ENCODE data around the gene STK32B.

STK32B gene

DNA sequence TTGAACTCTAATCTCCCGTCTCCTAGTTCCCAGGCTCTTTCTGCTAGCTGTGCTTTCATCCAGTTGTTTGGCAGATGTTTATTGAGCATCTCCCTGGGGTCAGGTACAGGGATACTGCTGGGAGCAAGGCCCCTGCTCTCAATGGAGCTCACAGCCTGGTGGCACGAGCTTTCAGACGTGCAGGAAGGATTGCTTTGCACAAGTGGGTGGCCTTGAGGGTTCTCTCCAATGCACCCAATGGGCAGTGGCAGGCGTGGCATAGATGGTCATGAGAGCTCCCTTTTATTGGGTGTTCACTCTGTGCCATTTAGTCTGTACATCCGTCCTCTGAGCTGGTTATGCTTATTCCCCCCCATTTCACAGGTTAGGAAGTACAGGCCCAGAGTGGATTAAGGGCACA, 421.8 kb downstream of the STK32B start:
- Histone ChIP-seq H3K9ac (ENCODE audit: low read length in 2 of 2) (no peak overlapping the region), H3K27ac (ENCODE audit: low read length) (no peak overlapping the region), H3K4me1 (ENCODE audit: control insufficient read depth, insufficient read depth, low read length) (no peaks in the 10 kb centered on the region), H3K27me3 (ENCODE audit: control insufficient read depth in 1 of 2, insufficient read depth in 2 of 2, low read length in 2 of 2) (no peaks in the 10 kb centered on the region), H3K4me3 (ENCODE audit: low read length in 2 of 2) (no peak overlapping the region), H3K36me3 (ENCODE audit: control insufficient read depth in 2 of 2, insufficient read depth in 2 of 2, low read length in 2 of 2) (no peaks in the 10 kb centered on the region), H3K9me3 (ENCODE audit: control insufficient read depth in 2 of 2, low read length in 2 of 2) (peaks cover 0 to 2% of the 10 kb centered on the region in 2 donors)

DNA sequence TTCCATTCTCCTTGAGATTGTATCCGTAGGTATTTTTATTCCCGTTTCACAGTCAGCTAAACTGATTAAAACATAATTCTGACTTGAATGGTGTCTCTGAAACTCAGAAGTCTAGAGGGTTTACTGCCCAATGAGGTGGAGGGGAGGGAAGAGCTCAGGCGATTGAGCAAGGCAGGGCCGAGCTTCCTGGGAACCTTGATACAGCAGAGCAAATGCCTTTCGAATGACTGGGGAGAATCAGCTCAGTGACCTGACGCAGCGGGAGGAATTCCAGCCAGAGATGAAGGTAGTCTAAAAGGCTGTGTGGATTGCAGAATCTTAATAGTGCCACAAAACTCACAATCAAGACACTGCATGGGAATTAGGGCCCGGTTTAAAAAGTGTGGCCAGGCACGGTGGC, 423.5 kb downstream of the STK32B start:
- H3K27me3 ChIP-seq (ENCODE audit: control insufficient read depth in 1 of 2, insufficient read depth in 2 of 2, low read length in 2 of 2) = no peaks in the 10 kb centered on the region
- no peak overlapping the region for H3K9ac ChIP-seq (ENCODE audit: low read length in 2 of 2)
- H3K4me1 ChIP-seq (ENCODE audit: control insufficient read depth, insufficient read depth, low read length) = no peaks in the 10 kb centered on the region
- H3K9me3 ChIP-seq (ENCODE audit: control insufficient read depth in 2 of 2, low read length in 2 of 2) = peaks cover 0 to 2% of the 10 kb centered on the region in 2 donors
- H3K4me3 ChIP-seq (ENCODE audit: low read length in 2 of 2) = no peak overlapping the region
- no peaks in the 10 kb centered on the region for H3K36me3 ChIP-seq (ENCODE audit: control insufficient read depth in 2 of 2, insufficient read depth in 2 of 2, low read length in 2 of 2)
- H3K27ac ChIP-seq (ENCODE audit: low read length) = no peak overlapping the region

DNA sequence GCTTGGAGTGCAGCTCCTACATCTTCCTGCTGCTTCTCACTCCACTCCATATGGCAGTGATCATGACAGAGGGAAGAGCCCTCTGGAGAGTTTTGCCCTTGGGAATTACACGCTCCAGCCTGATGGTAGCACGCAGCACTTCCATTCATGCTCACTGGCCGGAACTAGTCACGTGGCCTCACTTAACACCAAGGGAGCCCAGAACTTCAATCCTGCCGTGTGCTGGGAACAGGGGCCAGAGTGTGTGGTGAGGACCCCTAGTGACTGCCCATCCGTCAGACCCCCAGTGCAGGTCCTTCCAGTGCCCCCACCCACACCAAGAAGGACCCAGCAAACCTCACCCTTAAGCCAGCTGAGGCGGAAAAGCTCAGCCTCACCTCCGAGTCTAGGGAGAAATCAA, 426.3 kb downstream of the STK32B start:
- H3K9ac ChIP-seq (ENCODE audit: low read length in 2 of 2) = no peak overlapping the region
- no peaks in the 10 kb centered on the region for H3K27me3 ChIP-seq (ENCODE audit: control insufficient read depth in 1 of 2, insufficient read depth in 2 of 2, low read length in 2 of 2)
- peaks cover 0 to 6% of the 10 kb centered on the region in 2 donors for H3K9me3 ChIP-seq (ENCODE audit: control insufficient read depth in 2 of 2, low read length in 2 of 2)
- H3K27ac ChIP-seq (ENCODE audit: low read length) = no peak overlapping the region
- H3K4me3 ChIP-seq (ENCODE audit: low read length in 2 of 2) = no peak overlapping the region
- H3K4me1 ChIP-seq (ENCODE audit: control insufficient read depth, insufficient read depth, low read length) = no peaks in the 10 kb centered on the region
- H3K36me3 ChIP-seq (ENCODE audit: control insufficient read depth in 2 of 2, insufficient read depth in 2 of 2, low read length in 2 of 2) = no peaks in the 10 kb centered on the region

DNA sequence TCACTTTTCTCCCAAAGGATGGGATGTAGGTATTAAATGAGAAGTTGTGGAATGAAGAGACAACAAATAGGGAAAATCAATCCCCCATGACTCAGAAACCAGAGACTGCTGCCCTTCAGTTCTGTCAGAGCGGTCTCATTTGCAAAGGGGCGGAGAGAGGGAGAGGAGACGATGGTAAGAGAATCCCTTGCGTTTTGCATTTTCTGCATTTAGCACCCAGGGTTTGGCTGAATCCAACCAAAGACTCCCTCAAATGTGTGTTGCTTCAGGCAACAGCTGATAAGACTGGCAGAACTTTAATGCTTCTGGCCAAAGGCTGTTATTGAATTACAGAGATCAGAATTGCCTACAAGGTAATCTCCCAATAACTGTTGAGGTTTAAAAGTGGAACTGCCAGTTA, 426.9 kb downstream of the STK32B start:
- H3K4me3 ChIP-seq (ENCODE audit: low read length in 2 of 2) = no peak overlapping the region
- no peak overlapping the region for H3K27ac ChIP-seq (ENCODE audit: low read length)
- H3K36me3 ChIP-seq (ENCODE audit: control insufficient read depth in 2 of 2, insufficient read depth in 2 of 2, low read length in 2 of 2) = no peaks in the 10 kb centered on the region
- H3K9me3 ChIP-seq (ENCODE audit: control insufficient read depth in 2 of 2, low read length in 2 of 2) = peaks cover 0 to 6% of the 10 kb centered on the region in 2 donors
- no peaks in the 10 kb centered on the region for H3K4me1 ChIP-seq (ENCODE audit: control insufficient read depth, insufficient read depth, low read length)
- no peak overlapping the region for H3K9ac ChIP-seq (ENCODE audit: low read length in 2 of 2)
- no peaks in the 10 kb centered on the region for H3K27me3 ChIP-seq (ENCODE audit: control insufficient read depth in 1 of 2, insufficient read depth in 2 of 2, low read length in 2 of 2)

DNA sequence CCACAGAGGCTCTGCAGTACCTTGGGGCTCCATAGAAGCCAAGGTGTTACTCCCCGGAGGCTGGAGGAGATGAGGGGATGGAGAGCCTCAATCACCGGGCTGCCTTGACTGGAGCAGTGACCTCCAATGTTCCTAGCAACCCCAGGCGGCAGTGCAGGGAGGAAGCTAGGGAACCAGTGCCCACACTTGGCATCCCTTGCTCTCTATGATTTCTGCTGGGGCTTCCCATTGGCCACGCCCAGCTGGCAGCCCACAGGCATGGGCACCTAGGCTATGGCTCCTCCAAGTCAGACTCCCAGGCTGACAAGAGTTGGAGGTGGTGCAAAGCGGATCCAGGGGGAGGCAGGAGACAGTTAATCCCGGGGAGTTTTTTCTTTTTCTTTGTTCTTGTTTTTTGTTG, 427.4 kb downstream of the STK32B start:
- Histone ChIP-seq H3K27me3 (ENCODE audit: control insufficient read depth in 1 of 2, insufficient read depth in 2 of 2, low read length in 2 of 2) (no peaks in the 10 kb centered on the region), H3K9me3 (ENCODE audit: control insufficient read depth in 2 of 2, low read length in 2 of 2) (peaks cover 0 to 6% of the 10 kb centered on the region in 2 donors), H3K4me1 (ENCODE audit: control insufficient read depth, insufficient read depth, low read length) (no peaks in the 10 kb centered on the region), H3K9ac (ENCODE audit: low read length in 2 of 2) (no peak overlapping the region), H3K4me3 (ENCODE audit: low read length in 2 of 2) (no peak overlapping the region), H3K36me3 (ENCODE audit: control insufficient read depth in 2 of 2, insufficient read depth in 2 of 2, low read length in 2 of 2) (no peaks in the 10 kb centered on the region), H3K27ac (ENCODE audit: low read length) (no peak overlapping the region)

DNA sequence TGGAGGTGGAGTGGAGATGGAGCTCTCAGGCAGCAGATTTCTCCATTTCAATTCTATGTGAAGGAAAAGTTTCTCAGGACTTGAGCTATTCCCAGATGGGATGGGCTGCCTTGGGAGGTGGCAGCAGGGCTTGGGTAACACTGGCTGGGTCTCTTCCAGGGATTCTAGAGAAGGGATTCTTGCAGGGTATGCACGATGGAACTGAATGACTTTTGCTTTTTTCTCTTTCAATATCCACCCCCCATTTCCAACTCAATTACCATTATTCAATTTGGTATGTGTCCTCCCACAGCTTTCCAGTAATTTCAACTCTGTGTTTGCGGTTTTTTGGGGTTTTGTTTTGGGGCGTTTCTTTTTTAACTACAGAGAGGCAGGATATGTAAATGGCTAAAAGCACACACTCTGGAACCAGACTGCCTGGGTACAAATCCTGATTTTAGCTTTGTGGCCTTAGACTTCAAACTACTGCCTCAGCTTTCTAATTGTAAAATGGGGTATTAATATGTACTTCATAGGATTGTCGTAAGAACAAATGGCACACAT, 428.3 kb downstream of the STK32B start:
- Histone ChIP-seq H3K4me3 (ENCODE audit: low read length in 2 of 2) (no peak overlapping the region), H3K36me3 (ENCODE audit: control insufficient read depth in 2 of 2, insufficient read depth in 2 of 2, low read length in 2 of 2) (no peaks in the 10 kb centered on the region), H3K4me1 (ENCODE audit: control insufficient read depth, insufficient read depth, low read length) (no peaks in the 10 kb centered on the region), H3K9ac (ENCODE audit: low read length in 2 of 2) (no peak overlapping the region), H3K27me3 (ENCODE audit: control insufficient read depth in 1 of 2, insufficient read depth in 2 of 2, low read length in 2 of 2) (no peaks in the 10 kb centered on the region), H3K9me3 (ENCODE audit: control insufficient read depth in 2 of 2, low read length in 2 of 2) (peaks cover 0 to 6% of the 10 kb centered on the region in 2 donors), H3K27ac (ENCODE audit: low read length) (no peak overlapping the region)

DNA sequence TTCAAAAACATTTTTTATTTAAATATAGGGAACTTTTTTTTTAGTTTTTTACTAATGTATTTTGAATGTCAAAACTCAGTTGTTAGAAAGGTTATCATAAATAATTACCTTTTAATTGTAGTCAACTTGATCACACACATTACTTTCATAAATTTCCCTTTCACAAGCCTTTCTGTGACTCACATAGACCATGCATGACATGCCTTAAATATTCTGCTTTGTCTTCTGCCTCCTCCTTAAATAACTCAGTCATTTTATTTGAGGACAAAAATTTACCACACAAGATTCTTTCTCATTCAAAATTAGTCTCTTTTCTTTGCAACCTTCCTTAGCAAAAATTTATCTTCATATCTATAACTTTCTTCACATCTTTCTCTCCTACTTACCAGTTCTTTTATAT, 437.1 kb downstream of the STK32B start:
- Histone ChIP-seq H3K9me3 (ENCODE audit: control insufficient read depth in 2 of 2, low read length in 2 of 2) (peaks cover 2 to 5% of the 10 kb centered on the region in 2 donors), H3K27me3 (ENCODE audit: control insufficient read depth in 1 of 2, insufficient read depth in 2 of 2, low read length in 2 of 2) (no peaks in the 10 kb centered on the region), H3K4me3 (ENCODE audit: low read length in 2 of 2) (no peak overlapping the region), H3K36me3 (ENCODE audit: control insufficient read depth in 2 of 2, insufficient read depth in 2 of 2, low read length in 2 of 2) (no peaks in the 10 kb centered on the region), H3K27ac (ENCODE audit: low read length) (no peak overlapping the region), H3K9ac (ENCODE audit: low read length in 2 of 2) (no peak overlapping the region), H3K4me1 (ENCODE audit: control insufficient read depth, insufficient read depth, low read length) (no peaks in the 10 kb centered on the region)

DNA sequence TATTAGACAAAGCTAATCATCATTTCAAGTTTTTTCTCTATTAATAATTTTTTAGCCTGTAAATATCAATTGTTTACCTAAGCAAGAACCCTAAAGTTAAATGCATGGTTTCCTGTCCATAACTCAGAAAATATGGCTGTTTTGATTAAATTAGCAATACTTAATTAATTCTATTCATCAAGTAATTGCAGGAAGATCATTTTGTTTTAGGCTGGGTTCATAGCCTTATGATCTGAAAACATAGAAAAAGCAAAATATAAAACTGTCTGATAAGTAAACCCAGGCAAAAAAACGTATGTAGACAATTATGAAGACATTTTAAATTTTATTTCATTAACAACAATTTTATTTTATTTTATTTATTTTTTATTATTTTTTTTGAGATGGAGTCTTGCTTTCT, 438.0 kb downstream of the STK32B start:
- Histone ChIP-seq H3K27me3 (ENCODE audit: control insufficient read depth in 1 of 2, insufficient read depth in 2 of 2, low read length in 2 of 2) (no peaks in the 10 kb centered on the region), H3K9ac (ENCODE audit: low read length in 2 of 2) (no peak overlapping the region), H3K27ac (ENCODE audit: low read length) (no peak overlapping the region), H3K36me3 (ENCODE audit: control insufficient read depth in 2 of 2, insufficient read depth in 2 of 2, low read length in 2 of 2) (no peaks in the 10 kb centered on the region), H3K9me3 (ENCODE audit: control insufficient read depth in 2 of 2, low read length in 2 of 2) (peaks cover 2 to 5% of the 10 kb centered on the region in 2 donors), H3K4me3 (ENCODE audit: low read length in 2 of 2) (no peak overlapping the region), H3K4me1 (ENCODE audit: control insufficient read depth, insufficient read depth, low read length) (no peaks in the 10 kb centered on the region)

DNA sequence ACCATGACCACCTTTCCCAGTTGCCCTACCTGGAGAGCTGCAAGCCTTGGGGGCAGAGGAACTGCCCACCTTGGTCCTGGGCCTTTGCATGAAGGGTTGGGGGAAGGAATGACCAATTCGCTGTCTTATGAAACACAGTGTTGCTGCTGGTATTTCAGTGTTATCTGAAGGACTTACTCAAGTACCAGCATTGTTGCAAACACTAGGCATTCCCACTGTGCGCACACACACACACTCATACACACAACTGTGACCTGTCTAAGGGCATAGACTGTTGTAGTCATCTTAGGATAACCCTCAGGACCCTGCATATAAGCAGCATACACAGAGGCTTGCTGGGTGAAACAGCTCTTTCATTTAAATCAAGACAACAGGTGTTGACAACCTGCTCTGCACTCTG, 446.2 kb downstream of the STK32B start:
- no peaks in the 10 kb centered on the region for H3K27me3 ChIP-seq (ENCODE audit: control insufficient read depth in 1 of 2, insufficient read depth in 2 of 2, low read length in 2 of 2)
- H3K27ac ChIP-seq (ENCODE audit: low read length) = no peak overlapping the region
- no peaks in the 10 kb centered on the region for H3K4me1 ChIP-seq (ENCODE audit: control insufficient read depth, insufficient read depth, low read length)
- H3K4me3 ChIP-seq (ENCODE audit: low read length in 2 of 2) = no peak overlapping the region
- peaks cover 0 to 9% of the 10 kb centered on the region in 2 donors for H3K36me3 ChIP-seq (ENCODE audit: control insufficient read depth in 2 of 2, insufficient read depth in 2 of 2, low read length in 2 of 2)
- H3K9me3 ChIP-seq (ENCODE audit: control insufficient read depth in 2 of 2, low read length in 2 of 2) = peaks cover 0 to 3% of the 10 kb centered on the region in 2 donors
- H3K9ac ChIP-seq (ENCODE audit: low read length in 2 of 2) = no peak overlapping the region

DNA sequence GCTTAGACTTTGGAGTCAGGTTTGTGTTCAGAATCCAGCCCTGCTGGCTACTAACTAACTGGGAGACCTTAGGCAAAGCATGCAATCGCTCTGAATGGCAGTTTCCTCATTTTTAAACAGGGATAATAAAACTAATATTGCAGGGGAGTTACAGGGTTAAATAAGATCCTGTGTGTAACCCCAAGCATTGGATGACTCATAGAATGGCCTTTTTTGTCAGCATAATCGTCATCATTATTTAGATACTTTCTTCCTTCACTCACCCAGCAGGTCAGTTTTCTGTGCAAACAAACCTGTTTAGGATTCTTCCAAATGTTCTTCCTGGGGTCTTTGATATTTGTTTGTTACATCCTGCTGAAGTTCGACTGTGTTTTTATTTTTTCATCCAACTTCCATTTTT, 448.9 kb downstream of the STK32B start:
- no peaks in the 10 kb centered on the region for H3K27me3 ChIP-seq (ENCODE audit: control insufficient read depth in 1 of 2, insufficient read depth in 2 of 2, low read length in 2 of 2)
- H3K4me3 ChIP-seq (ENCODE audit: low read length in 2 of 2) = no peak overlapping the region
- no peak overlapping the region for H3K27ac ChIP-seq (ENCODE audit: low read length)
- no peak overlapping the region for H3K9ac ChIP-seq (ENCODE audit: low read length in 2 of 2)
- peaks cover 0 to 3% of the 10 kb centered on the region in 2 donors for H3K9me3 ChIP-seq (ENCODE audit: control insufficient read depth in 2 of 2, low read length in 2 of 2)
- peaks cover 0 to 9% of the 10 kb centered on the region in 2 donors for H3K36me3 ChIP-seq (ENCODE audit: control insufficient read depth in 2 of 2, insufficient read depth in 2 of 2, low read length in 2 of 2)
- H3K4me1 ChIP-seq (ENCODE audit: control insufficient read depth, insufficient read depth, low read length) = no peaks in the 10 kb centered on the region

DNA sequence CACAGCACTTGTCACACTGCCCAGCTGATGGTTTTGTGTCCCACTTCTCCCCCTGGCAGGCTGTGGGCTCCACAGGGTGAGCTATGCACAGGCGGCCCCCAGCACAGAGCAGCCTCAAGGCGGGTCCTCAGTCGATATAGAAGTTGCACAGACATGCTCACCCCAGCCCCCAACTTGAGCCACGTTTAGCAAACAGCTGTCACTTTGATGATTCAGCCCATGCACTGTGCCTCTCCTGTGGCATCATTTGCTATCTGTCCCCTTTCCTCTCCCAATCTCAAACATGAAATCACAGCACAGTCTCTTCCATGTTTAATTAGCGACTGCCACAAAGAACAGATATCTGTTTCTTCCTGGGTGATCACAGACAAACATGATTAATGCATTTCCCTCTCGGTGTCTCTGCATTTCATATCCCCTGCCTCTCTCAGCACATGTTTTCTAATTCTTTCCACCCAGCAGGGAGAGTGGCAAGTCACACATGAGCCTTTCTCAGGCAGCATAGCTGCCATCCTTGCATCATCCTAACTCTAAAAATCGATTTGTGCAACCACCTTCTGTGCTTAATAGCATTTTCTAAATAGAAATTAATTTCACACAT, 452.2 kb downstream of the STK32B start:
- H3K9me3 ChIP-seq (ENCODE audit: control insufficient read depth in 2 of 2, low read length in 2 of 2) = peaks cover 0 to 3% of the 10 kb centered on the region in 2 donors

More for the DNA sequence above, 452.2 kb downstream of the STK32B start:
- Histone ChIP-seq H3K27me3 (ENCODE audit: control insufficient read depth in 1 of 2, insufficient read depth in 2 of 2, low read length in 2 of 2) (no peaks in the 10 kb centered on the region), H3K36me3 (ENCODE audit: control insufficient read depth in 2 of 2, insufficient read depth in 2 of 2, low read length in 2 of 2) (peaks cover 0 to 9% of the 10 kb centered on the region in 2 donors), H3K4me3 (ENCODE audit: low read length in 2 of 2) (no peak overlapping the region), H3K9ac (ENCODE audit: low read length in 2 of 2) (no peak overlapping the region), H3K27ac (ENCODE audit: low read length) (no peak overlapping the region), H3K4me1 (ENCODE audit: control insufficient read depth, insufficient read depth, low read length) (no peaks in the 10 kb centered on the region)

All from stomach smooth muscle (tissue), 2 donors.